GM08714 (cell line): ENCODE data around the gene SOHLH1.

Experiments
- H3K4me3 ChIP-seq: fragments of 200-500 bp; sonication (Bioruptor generic); 2 replicates; pipeline ENCODE4 v1.5.1; 2014; ENCODE audit warnings: mild to moderate bottlenecking, low read length, inconsistent platforms
- ZNF274 ChIP-seq: IDR thresholded peaks from 2 replicates; pipeline ENCODE4 v1.6.1; 2012; ENCODE audit warnings: mild to moderate bottlenecking, low read depth, low read length

SOHLH1 gene

DNA sequence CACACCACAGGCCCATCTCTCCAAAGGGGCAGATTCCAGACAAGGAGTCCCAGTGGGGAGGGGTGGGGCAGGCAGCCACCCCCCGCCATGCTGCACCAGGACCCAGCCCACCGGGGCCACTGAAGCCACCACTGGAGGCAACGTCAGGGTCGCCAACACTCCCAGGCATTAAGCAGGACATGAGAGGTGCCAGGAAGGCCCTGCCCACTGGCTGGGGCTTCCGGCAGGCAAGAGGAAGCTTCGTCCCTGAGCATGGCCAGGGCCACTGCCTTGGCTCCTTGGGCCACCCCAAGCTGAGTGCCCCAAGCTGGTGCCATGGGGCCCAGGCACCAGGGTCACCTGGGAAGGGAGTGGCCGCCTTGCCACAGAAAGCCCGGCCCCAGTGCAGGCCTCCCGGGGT, 20.2 kb upstream of the SOHLH1 start:
- H3K4me3 ChIP-seq: no peak overlapping the region
- no peak for TF ChIP-seq ZNF274

DNA sequence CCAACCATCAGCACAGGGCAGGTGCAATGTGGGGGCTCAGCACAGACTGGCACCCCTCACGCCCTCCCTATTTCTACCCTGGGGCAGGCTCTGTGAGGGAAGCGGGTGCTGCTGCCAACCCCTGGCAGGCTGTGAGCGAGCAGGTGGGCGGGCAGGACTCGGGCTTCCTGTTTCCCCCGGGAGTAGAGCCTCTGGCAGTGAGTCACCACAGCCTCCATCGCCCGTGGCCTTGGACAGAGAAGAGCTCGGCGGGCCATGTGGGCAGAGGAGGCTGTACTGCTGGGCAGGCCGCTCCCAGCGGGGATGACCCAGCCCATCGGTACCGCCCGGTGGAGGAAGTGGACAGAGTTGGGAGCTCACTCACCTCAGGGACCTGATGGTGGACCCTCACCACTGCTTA, 19.3 kb upstream of the SOHLH1 start:
- TF ChIP-seq ZNF274: no peak
- no peak overlapping the region for H3K4me3 ChIP-seq

DNA sequence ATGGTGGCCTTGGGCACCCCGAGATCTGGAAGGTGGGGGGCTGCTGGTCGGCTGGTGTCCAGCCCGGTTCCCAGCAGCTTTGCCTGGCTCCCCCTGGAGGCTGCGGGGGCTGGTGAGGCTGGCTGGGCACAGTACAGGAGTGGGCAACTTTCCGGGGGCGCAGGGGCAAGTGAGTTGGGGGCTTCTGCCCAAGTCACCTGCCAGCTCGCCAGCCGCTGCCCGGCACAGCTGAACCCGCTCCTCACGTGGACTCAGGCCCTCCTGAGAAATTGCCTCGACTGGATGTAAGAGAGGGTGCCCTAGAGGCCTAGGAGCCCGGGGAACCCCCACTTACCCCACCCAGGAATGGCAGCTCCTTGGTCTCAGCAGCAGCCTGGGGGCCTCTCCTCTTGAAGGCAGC, 18.1 kb upstream of the SOHLH1 start:
- H3K4me3 ChIP-seq: no peak overlapping the region
- no peak for TF ChIP-seq ZNF274

DNA sequence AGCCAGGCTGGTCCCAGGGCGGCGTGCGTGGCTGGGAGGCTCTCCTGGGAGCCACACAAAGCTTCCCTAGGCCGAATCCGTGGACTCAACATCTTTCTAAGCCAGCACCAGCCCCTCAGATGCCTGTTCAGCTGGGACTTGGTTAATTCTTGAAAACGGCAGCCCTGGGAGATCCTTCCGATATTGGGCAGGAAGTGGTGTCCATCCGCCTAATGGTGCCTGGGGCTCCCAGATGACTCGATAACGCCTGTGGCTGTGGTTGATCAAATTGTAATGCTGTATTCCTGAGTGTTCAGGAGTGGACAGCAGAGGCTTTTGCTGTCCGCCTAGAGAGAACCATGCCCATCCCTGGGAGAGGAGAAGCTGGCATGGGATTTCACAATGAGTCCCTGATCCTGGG, 16.8 kb upstream of the SOHLH1 start:
- TF ChIP-seq ZNF274: no peak
- no peak overlapping the region for H3K4me3 ChIP-seq

DNA sequence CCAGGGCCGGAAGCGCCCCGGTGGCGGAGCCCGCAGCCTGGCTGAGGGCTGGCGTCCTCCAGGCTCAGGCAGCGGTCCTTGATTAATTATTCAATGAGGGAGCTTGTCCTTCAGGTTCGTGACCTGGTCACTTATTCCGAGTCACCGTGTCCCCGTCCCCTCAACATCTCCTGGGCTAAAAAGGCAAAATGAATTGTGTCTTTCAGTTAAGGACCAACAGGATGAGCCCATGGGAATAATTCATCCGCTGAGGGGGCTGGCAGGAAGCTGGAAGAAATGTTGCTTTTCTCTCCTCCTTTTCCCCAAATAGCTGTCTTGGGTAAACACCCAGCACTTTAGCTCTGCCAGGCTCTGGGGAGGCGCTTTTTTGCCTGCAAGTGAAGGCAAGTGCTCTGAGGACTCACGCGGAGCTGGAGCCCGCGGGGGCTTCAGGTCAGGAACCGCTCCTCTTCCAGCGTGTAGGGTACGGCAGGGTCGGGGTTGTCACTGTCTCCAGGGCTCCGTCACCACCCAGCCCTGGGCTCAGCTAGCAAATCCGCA, 15.8 kb upstream of the SOHLH1 start:
- no peak for TF ChIP-seq ZNF274
- H3K4me3 ChIP-seq: no peak overlapping the region

DNA sequence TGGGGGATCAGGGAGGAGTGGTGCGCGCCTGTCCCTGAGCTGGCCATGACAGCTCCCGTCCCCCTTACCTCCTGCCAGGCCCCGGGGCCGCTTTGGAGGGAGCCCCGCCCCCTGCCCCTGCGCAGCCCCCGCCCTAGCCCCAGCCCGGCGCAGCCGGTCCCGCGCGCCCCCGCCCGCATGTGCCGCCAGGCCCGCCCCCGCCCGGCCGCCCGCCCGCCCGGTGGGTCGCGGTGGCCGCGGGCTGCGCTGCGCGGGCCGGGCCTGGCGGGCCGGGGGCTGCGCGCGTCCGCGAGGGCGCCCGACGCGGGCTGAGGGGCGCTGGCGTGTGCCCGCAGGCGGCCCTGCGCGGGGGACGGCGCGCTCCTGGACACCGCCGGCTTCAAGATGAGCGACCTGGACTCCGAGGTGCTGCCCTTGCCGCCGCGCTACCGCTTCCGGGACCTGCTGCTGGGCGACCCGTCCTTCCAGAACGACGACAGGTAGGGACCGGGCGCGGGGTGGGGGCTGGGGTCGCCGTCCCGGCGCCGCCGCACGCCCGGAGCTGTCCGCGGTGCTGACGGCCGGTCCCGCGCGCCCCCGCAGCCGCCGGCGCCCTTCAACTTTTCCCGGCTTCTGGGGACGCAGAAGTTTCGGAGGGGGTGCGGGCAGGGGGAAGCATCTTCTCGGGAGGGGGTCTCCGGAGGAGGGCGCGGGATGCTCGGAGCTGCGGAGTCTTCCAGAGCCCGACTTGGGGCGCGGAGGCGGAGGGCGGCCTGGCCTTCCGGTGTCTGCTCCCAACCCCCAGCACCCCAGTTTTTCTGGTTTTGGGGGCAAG, 15.2 kb upstream of the SOHLH1 start:
- TF ChIP-seq ZNF274: no peak
- no peak overlapping the region for H3K4me3 ChIP-seq

DNA sequence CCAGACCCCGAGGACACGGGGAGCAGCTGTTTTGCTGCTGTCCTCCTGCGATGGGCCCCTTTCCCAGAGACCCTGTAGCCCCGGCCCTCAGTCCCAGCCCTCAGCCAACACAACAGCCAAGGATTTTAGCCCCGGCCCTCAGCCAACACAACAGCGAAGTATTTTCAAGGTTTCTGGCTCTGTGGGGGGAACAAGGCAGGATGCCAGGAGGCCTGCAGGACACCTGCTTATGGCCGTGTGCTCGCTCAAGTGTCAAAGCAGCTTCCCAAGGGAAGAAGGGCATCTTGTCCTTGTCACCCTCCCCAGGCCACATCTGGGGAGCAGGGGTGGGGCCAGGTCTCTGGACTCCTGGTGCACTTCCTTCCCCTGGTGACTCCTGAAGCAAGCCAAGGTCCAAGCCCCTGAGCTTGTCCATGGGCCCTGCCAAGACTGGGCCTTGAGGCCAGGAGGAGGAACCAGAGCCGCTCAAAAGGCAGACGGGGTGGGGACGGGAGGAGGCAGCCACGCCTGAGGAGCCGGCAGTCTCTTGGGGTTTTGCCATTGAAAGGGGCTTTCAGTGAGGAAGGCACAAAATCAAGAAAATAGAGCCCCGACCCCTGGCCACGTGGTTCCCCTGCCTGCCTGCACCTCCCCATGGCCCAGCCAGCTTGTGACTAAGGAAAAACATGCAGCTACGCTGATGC, 13.5 kb upstream of the SOHLH1 start:
- H3K4me3 ChIP-seq: no peak overlapping the region
- no peak for TF ChIP-seq ZNF274

DNA sequence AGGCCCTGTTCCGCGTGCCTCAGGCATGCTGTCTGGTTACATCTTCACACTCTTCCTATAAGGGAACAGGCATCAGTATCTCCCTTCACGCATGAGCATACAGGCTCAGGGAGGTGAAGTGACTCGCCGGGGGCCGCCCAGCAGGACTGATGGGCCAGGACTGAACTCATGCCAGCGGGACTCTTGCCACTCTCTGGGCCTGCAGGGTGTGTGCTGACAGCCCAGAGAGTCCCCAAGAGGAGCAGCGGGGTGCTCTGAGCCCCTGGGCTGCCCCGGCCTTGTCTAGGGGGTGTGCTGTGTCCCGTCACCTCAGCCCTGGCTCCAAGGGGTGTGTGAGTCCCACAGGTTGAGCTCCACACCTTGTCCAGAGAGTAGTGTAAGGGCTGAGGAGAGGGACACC, 12.6 kb upstream of the SOHLH1 start:
- no peak for TF ChIP-seq ZNF274

DNA sequence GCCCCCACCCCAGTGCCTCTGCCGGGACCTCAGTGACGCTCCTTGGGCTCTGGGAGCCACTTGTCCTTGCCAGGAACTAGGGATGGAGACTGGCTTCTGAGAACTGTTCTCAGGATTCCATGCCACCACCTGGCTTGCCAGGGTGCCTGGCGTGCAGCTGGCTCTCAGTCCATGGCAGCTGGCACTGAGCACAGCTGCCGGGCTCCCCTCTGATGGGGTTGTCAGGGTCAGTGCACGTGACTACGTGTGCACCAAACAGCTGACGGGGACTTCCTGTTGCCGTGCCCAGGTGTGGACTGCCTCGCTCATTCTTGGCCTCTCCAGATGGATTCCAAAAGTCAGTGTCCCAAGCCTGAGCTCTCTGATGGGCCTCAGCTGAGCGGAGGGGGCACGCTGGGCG, 12.1 kb upstream of the SOHLH1 start:
- H3K4me3 ChIP-seq: no peak overlapping the region
- no peak for TF ChIP-seq ZNF274

More for the DNA sequence above, 12.6 kb upstream of the SOHLH1 start:
- no peak overlapping the region for H3K4me3 ChIP-seq

DNA sequence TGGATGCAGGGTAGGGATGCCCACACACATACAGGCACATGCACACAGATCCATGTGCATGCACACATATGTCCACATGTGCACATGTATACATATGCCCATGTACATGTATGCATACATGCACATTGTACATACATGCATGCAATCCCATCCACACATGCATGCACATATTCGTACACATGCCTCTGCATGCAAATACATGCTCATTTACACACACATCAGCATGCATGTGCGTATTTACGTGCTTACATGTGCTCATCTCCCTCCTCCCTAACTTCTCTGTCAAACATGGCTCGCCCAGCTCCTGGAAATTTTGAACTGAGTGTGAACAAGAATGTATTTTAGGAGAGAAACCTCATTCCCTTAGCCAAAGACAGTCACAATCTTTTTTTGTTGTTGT, 8.9 kb upstream of the SOHLH1 start:
- H3K4me3 ChIP-seq: no peak overlapping the region
- no peak for TF ChIP-seq ZNF274

DNA sequence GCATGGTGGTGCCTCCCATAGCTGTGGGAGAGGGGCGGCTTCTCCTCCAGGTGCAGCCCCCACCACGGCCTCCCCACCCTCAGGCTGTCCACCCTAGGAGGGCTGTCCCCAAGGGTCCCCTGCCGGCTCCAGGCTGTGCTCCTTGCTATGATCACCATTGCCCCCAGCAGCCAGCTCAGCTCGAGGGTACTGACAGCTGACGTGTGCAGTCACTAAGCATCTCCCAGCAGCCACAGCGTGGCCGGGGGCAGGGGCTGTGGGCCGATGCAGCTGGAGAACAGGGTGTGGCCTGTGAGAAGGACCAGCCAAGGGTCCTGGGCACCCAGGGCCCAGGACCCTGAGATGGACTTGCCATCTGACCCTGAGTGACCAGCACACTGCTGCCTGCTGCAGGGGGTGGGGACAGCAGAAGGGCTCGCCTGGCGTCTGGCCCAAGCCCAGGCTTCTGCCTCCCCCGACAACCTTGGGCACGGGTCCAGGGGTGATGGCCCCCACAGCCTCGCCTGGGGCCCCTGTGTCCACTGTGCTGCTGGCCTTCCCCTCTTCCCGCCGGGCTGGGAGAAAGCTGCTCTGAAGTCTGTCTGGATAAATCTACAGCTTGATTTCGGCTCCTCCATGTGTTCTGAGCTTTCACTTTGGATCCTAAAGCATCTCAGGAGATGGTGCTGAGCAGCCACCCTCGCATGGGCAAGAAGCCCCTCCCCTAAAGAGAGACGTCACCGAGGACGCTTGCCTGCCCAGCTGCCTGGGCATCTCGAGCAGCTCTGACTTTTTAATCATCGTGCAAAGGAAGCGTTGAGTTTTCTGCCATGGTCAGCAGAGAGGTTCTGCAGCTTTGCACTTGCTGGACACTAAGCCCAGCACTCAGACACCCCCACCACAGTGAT, 8.2 kb upstream of the SOHLH1 start:
- TF ChIP-seq ZNF274: no peak
- no peak overlapping the region for H3K4me3 ChIP-seq

DNA sequence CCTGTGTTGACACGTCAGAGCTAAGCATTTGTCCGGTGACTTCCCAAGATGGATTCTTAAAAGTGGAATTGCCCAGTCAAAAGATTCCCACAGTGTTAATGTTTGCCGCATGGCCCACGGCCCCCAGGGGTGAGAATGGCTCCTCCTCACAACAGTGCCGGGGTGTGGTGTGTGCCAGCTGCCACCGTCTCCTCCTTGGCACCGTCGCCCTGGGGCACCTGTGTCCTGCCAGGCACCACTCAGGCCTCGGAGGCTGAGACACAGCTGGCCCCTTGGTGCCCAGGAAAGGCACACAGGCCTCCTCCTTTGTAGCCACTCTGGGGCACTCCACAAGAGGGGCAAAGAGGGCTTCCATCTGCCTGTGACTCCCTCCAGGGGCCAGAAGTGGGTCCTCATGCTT, 7.0 kb upstream of the SOHLH1 start:
- TF ChIP-seq ZNF274: no peak
- H3K4me3 ChIP-seq: no peak overlapping the region

DNA sequence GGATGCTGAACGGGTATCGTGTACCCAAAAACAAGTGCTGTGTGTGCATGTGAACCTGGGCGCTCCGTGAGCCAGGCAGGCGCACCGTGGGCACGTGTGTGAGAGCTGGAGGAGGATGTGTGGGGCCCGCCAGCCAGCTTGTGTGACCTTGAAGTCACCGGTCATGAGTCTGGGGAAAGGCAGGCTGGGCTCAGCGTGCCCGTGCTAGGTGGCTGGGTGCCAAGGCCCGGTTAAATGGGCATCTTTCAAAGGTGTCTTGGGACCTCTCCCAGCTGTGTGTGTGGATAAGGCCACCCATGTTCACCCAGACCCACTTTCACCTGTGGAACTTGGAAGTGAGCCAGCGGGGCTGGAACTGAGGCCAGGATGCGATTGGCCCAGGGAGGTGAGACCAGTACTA, 6.1 kb upstream of the SOHLH1 start:
- H3K4me3 ChIP-seq: no peak overlapping the region
- no peak for TF ChIP-seq ZNF274

DNA sequence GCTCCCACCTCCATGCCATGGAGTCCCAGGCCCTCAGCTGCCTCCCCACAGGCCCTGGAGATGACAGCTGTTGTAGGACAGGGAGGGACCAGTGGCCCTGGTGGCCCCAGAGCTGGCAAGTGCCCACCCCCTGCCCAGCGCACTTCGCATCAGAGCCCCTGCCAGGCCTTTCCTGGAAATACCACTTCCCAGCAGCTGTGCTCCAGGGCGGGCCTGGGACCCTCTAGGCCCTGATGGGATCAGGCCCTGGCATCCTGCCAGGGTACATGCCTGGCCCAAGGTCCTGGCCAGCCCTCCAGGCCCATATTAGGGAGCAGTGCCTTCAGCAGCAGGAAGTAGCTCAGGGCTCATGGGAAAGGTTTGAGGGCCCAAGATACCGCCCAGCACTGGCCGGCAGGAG, 5.2 kb upstream of the SOHLH1 start:
- TF ChIP-seq ZNF274: no peak
- no peak overlapping the region for H3K4me3 ChIP-seq
